GM18526 (cell line): ENCODE measurements around the gene APOL6.

Source experiments
- POLR2A ChIP-seq: IDR thresholded peaks from 3 replicates; pipeline ENCODE4 v1.6.1; 2011; ENCODE audit not compliant: insufficient read length; ENCODE audit errors: extremely low read depth

Gene APOL6

GRCh38 chr22:35711336-35711735, 63.1 kb downstream of the APOL6 start:
- TF ChIP-seq POLR2A, result no peak

- no peak for TF ChIP-seq POLR2A
Observed at GRCh38 chr22:35712672-35713071, 64.4 kb downstream of the APOL6 start.

- no peak for TF ChIP-seq POLR2A
Observed at GRCh38 chr22:35717572-35717971, 69.3 kb downstream of the APOL6 start, which contains the start of gene APOL5. APOL5 (plus strand) TSS chr22:35717872; CDS start chr22:35717872, 0 bp downstream.
